Measurements from ENCODE around the gene MTR. TPM values are rescaled to one million over a fixed set of nuclear protein-coding genes. Genes with fewer than 3 reads are reported as not detected.

Gene MTR
- total RNA-seq, 2 experiments from 2014 or later, result 35.2 to 37.0 TPM

- H3K4me1 ChIP-seq (ENCODE audit: insufficient read depth, low read length), result no peaks in the 10 kb centered on the region
- Mint-ChIP-seq H3K9me3 (no peaks in the 10 kb centered on the region), H3K36me3 (ENCODE audit: low read depth) (peaks cover 97% of the 10 kb centered on the region), H3K4me3 (no peak overlapping the region), H3K27ac (no peak overlapping the region), H3K27me3 (no peaks in the 10 kb centered on the region), H3K4me1 (ENCODE audit: low read depth) (no peaks in the 10 kb centered on the region)
- intact Hi-C loops (cut with DNase I, micrococcal nuclease), result no loop called here
- H3K27ac ChIP-seq (ENCODE audit: low read depth in 1 of 2, low read length in 2 of 2), result no peak overlapping the region
- H3K4me3 ChIP-seq (ENCODE audit: low read length), result no peak overlapping the region
- TF ChIP-seq, protein P1, sequence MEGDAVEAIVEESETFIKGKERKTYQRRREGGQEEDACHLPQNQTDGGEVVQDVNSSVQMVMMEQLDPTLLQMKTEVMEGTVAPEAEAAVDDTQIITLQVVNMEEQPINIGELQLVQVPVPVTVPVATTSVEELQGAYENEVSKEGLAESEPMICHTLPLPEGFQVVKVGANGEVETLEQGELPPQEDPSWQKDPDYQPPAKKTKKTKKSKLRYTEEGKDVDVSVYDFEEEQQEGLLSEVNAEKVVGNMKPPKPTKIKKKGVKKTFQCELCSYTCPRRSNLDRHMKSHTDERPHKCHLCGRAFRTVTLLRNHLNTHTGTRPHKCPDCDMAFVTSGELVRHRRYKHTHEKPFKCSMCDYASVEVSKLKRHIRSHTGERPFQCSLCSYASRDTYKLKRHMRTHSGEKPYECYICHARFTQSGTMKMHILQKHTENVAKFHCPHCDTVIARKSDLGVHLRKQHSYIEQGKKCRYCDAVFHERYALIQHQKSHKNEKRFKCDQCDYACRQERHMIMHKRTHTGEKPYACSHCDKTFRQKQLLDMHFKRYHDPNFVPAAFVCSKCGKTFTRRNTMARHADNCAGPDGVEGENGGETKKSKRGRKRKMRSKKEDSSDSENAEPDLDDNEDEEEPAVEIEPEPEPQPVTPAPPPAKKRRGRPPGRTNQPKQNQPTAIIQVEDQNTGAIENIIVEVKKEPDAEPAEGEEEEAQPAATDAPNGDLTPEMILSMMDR (IDR thresholded peaks at IDR 0.05), result no peak
- CTCF ChIA-PET, result no interaction called here
- ATAC-seq (ENCODE audit: poor library complexity) (no peak), DNase-seq (no peak)
- no peaks in the 10 kb centered on the region for H3K9me3 ChIP-seq (ENCODE audit: control insufficient read depth in 1 of 2, insufficient read depth in 1 of 2, low read length in 2 of 2)
- POLR2A ChIA-PET, result no interaction called here
- no peaks in the 10 kb centered on the region for H3K27me3 ChIP-seq (ENCODE audit: control insufficient read depth in 1 of 2, insufficient read depth in 2 of 2, low read length in 2 of 2)
- peaks cover 91% of the 10 kb centered on the region for H3K36me3 ChIP-seq (ENCODE audit: insufficient read depth, low read length)
These were observed 35.0 kb downstream of the MTR start for GRCh38 chr1:236830116-236830515.

- H3K4me3 ChIP-seq (ENCODE audit: low read length), result no peak overlapping the region
- ATAC-seq (ENCODE audit: poor library complexity) (no peak), DNase-seq (no peak)
- H3K27me3 ChIP-seq (ENCODE audit: control insufficient read depth in 1 of 2, insufficient read depth in 2 of 2, low read length in 2 of 2), result no peaks in the 10 kb centered on the region
- intact Hi-C loops (cut with DNase I, micrococcal nuclease), result no loop called here
- no peaks in the 10 kb centered on the region for H3K9me3 ChIP-seq (ENCODE audit: control insufficient read depth in 1 of 2, insufficient read depth in 1 of 2, low read length in 2 of 2)
- no peak overlapping the region for H3K27ac ChIP-seq (ENCODE audit: low read depth in 1 of 2, low read length in 2 of 2)
- Mint-ChIP-seq H3K27ac (no peak overlapping the region), H3K36me3 (ENCODE audit: low read depth) (peaks cover 97% of the 10 kb centered on the region), H3K9me3 (no peaks in the 10 kb centered on the region), H3K4me3 (no peak overlapping the region), H3K4me1 (ENCODE audit: low read depth) (no peaks in the 10 kb centered on the region), H3K27me3 (no peaks in the 10 kb centered on the region)
- POLR2A ChIA-PET, result no interaction called here
- no peaks in the 10 kb centered on the region for H3K4me1 ChIP-seq (ENCODE audit: insufficient read depth, low read length)
- peaks cover 91% of the 10 kb centered on the region for H3K36me3 ChIP-seq (ENCODE audit: insufficient read depth, low read length)
- CTCF ChIA-PET, result no interaction called here
- TF ChIP-seq, protein P1 (IDR thresholded peaks at IDR 0.05), result no peak
These were observed 35.5 kb downstream of the MTR start for GRCh38 chr1:236830560-236830959.

GRCh38 chr1:236833575-236833974 lies 38.5 kb downstream of the MTR start:
- Mint-ChIP-seq H3K36me3 (ENCODE audit: low read depth) (peaks cover 99% of the 10 kb centered on the region), H3K27ac (no peak overlapping the region), H3K9me3 (no peaks in the 10 kb centered on the region), H3K4me3 (no peak overlapping the region), H3K27me3 (no peaks in the 10 kb centered on the region), H3K4me1 (ENCODE audit: low read depth) (no peaks in the 10 kb centered on the region)
- peaks cover 92% of the 10 kb centered on the region for H3K36me3 ChIP-seq (ENCODE audit: insufficient read depth, low read length)
- no peaks in the 10 kb centered on the region for H3K9me3 ChIP-seq (ENCODE audit: control insufficient read depth in 1 of 2, insufficient read depth in 1 of 2, low read length in 2 of 2)
- H3K4me1 ChIP-seq (ENCODE audit: insufficient read depth, low read length), result no peaks in the 10 kb centered on the region
- no peak overlapping the region for H3K27ac ChIP-seq (ENCODE audit: low read depth in 1 of 2, low read length in 2 of 2)
- TF ChIP-seq, protein P1 (IDR thresholded peaks at IDR 0.05), result no peak
- DNase-seq, result no peak
- H3K27me3 ChIP-seq (ENCODE audit: control insufficient read depth in 1 of 2, insufficient read depth in 2 of 2, low read length in 2 of 2), result no peaks in the 10 kb centered on the region
- intact Hi-C loops (cut with DNase I, micrococcal nuclease), result no loop called here
- ChIA-PET CTCF (no interaction called here), POLR2A (no interaction called here)
- no peak overlapping the region for H3K4me3 ChIP-seq (ENCODE audit: low read length)
- ATAC-seq (ENCODE audit: poor library complexity), result no peak

Measured in CD4-positive, alpha-beta T cell (primary cell).